Neural cell (in vitro differentiated cells): ENCODE data around the gene MRPS33. TPM values are rescaled to one million over a fixed set of nuclear protein-coding genes. Genes with fewer than 3 reads are reported as not detected.

Experiments used
- H2AFZ ChIP-seq: fragments of 200-600, 300-800 bp; sonication (generic), shearing (Covaris generic); 2 replicates; pipeline ENCODE4 v1.6.0; 2014; ENCODE audit warnings: low read depth, mild to moderate bottlenecking, antibody characterized with exemption, low read length, moderate library complexity
- H3F3A ChIP-seq: fragments of 200-600 bp; shearing (Covaris generic); 2 replicates; pipeline ENCODE4 v1.6.1; 2016; ENCODE audit warnings: mild to moderate bottlenecking, moderate library complexity, mixed read lengths, antibody characterized with exemption, low read length; ENCODE audit not compliant: insufficient read depth, poor library complexity, severe bottlenecking
- H3K27ac ChIP-seq: fragments of 200-600, 300-800 bp; sonication (generic), shearing (Covaris generic); 2 replicates; pipeline ENCODE4 v1.5.1; 2014; ENCODE audit warnings: mild to moderate bottlenecking, low read length, moderate library complexity
- H3K27me3 ChIP-seq: fragments of 300-800, 200-600 bp; sonication (generic), shearing (Covaris generic); 2 replicates; pipeline ENCODE4 v1.6.0; 2014; ENCODE audit warnings: mild to moderate bottlenecking, low read depth, low read length, moderate library complexity; ENCODE audit not compliant: insufficient read depth
- H3K36me3 ChIP-seq: fragments of 300-800, 200-600 bp; sonication (generic), shearing (Covaris generic); 2 replicates; pipeline ENCODE4 v1.5.1; 2014; ENCODE audit warnings: mild to moderate bottlenecking, antibody characterized with exemption, low read length, moderate library complexity; ENCODE audit not compliant: insufficient read depth
- H3K4me2 ChIP-seq: fragments of 300-800, 200-600 bp; sonication (generic), shearing (Covaris generic); 2 replicates; pipeline ENCODE4 v1.6.0; 2014; ENCODE audit warnings: mild to moderate bottlenecking, low read length
- H3K4me3 ChIP-seq: fragments of 300-800, 200-600 bp; sonication (generic), shearing (Covaris generic); 2 replicates; pipeline ENCODE4 v1.5.1; 2014; ENCODE audit warnings: mild to moderate bottlenecking, low read length, moderate library complexity
- H3K79me2 ChIP-seq: fragments of 200-600 bp; shearing (Covaris generic); replicated peaks from 2 replicates; pipeline ENCODE4 v1.6.0; 2014; ENCODE audit warnings: mild to moderate bottlenecking, low read length, moderate library complexity; ENCODE audit not compliant: insufficient read depth
- H3K9ac ChIP-seq: fragments of 300-800, 200-600 bp; sonication (generic), shearing (Covaris generic); 2 replicates; pipeline ENCODE4 v1.6.1; 2016; ENCODE audit warnings: mild to moderate bottlenecking, low read length, mixed read lengths
- H3K9me2 ChIP-seq: fragments of 200-600 bp; shearing (Covaris generic); 2 replicates; pipeline ENCODE4 v1.6.1; 2016; ENCODE audit warnings: mild to moderate bottlenecking, low read length, mixed read lengths; ENCODE audit not compliant: insufficient read depth
- H3K9me3 ChIP-seq: fragments of 200-600, 300-800 bp; sonication (generic), shearing (Covaris generic); 2 replicates; pipeline ENCODE4 v1.6.1; 2016; ENCODE audit warnings: mild to moderate bottlenecking, mixed run types, low read length, moderate library complexity, mixed read lengths
- H4K20me1 ChIP-seq: fragments of 200-600 bp; shearing (Covaris generic); 2 replicates; pipeline ENCODE4 v1.6.1; 2016; ENCODE audit warnings: mild to moderate bottlenecking, mixed run types; ENCODE audit not compliant: insufficient read depth
- CTCF ChIP-seq: fragments of 450-650 bp; IDR thresholded peaks from 2 replicates; pipeline ENCODE4 v1.5.1; 2014; ENCODE audit warnings: antibody characterized with exemption, mild to moderate bottlenecking, moderate library complexity; ENCODE audit not compliant: poor library complexity, severe bottlenecking
- EP300 ChIP-seq: fragments of 450-650 bp; conservative IDR thresholded peaks from 2 replicates; pipeline ENCODE4 v1.6.1; 2014; ENCODE audit warnings: antibody characterized with exemption, mild to moderate bottlenecking, moderate library complexity; ENCODE audit not compliant: poor library complexity, severe bottlenecking
- EZH2 ChIP-seq: fragments of 200-600, 300-800 bp; shearing (Covaris generic), sonication (generic); IDR thresholded peaks from 2 replicates; pipeline ENCODE4 v1.6.1; 2014; ENCODE audit warnings: antibody characterized with exemption, low read length, borderline replicate concordance, mild to moderate bottlenecking; ENCODE audit not compliant: insufficient read depth, poor library complexity, severe bottlenecking
- MXI1 ChIP-seq: fragments of 450-650 bp; conservative IDR thresholded peaks from 2 replicates; pipeline ENCODE4 v1.6.1; 2014; ENCODE audit warnings: antibody characterized with exemption, mild to moderate bottlenecking; ENCODE audit not compliant: poor library complexity, severe bottlenecking
- POLR2AphosphoS5 ChIP-seq: IDR thresholded peaks from 2 replicates; pipeline ENCODE4 v1.6.1; 2012
- RAD21 ChIP-seq: fragments of 450-650 bp; conservative IDR thresholded peaks from 2 replicates; pipeline ENCODE4 v1.6.1; 2014; ENCODE audit warnings: antibody characterized with exemption, mild to moderate bottlenecking, moderate library complexity
- REST ChIP-seq: IDR thresholded peaks from 2 replicates; pipeline ENCODE4 v1.6.1; 2012; ENCODE audit warnings: borderline replicate concordance
- SMC3 ChIP-seq: fragments of 450-650 bp; conservative IDR thresholded peaks from 2 replicates; pipeline ENCODE4 v1.6.1; 2014; ENCODE audit warnings: antibody characterized with exemption, mild to moderate bottlenecking, moderate library complexity; ENCODE audit not compliant: poor library complexity
- TAF1 ChIP-seq: IDR thresholded peaks from 2 replicates; pipeline ENCODE4 v1.6.1; 2012; ENCODE audit warnings: low read depth
- polyA plus RNA-seq: library from polyadenylated mRNA; depleted of rRNA; stranded (reverse); fragments of >200 nt; gene quantifications from 2 replicates; pipeline ENCODE4 v1.2.3, GENCODE V29; 2014

Gene MRPS33
- polyA plus RNA-seq, 1 donor from 2014 or later: 68.5 TPM

GRCh38 chr7:140982508-140982907, 32.2 kb downstream of the MRPS33 start:
- TF ChIP-seq CTCF: no peak
- TF ChIP-seq TAF1: no peak
- no peak for TF ChIP-seq MXI1
- no peak for TF ChIP-seq REST
- TF ChIP-seq EZH2: no peak
- no peak for TF ChIP-seq EP300
- no peak for TF ChIP-seq RAD21
- TF ChIP-seq POLR2AphosphoS5: no peak
- no peak for TF ChIP-seq SMC3
- no peak overlapping the region for H3K9ac ChIP-seq
- H3K36me3 ChIP-seq: no peaks in the 10 kb centered on the region
- H3K27me3 ChIP-seq: no peaks in the 10 kb centered on the region
- no peaks in the 10 kb centered on the region for H3K9me2 ChIP-seq
- H3K9me3 ChIP-seq: no peaks in the 10 kb centered on the region
- no peak overlapping the region for H3K4me2 ChIP-seq
- no peak overlapping the region for H3K27ac ChIP-seq
- no peak overlapping the region for H2AFZ ChIP-seq
- no peak overlapping the region for H3K4me3 ChIP-seq
- H4K20me1 ChIP-seq: no peaks in the 10 kb centered on the region
- no peaks in the 10 kb centered on the region for H3K79me2 ChIP-seq
- no peaks in the 10 kb centered on the region for H3F3A ChIP-seq

- no peaks in the 10 kb centered on the region for H3F3A ChIP-seq
- no peak overlapping the region for H3K4me2 ChIP-seq
- no peaks in the 10 kb centered on the region for H3K79me2 ChIP-seq
- H3K27ac ChIP-seq: no peak overlapping the region
- no peak overlapping the region for H2AFZ ChIP-seq
- H3K9ac ChIP-seq: no peak overlapping the region
- no peaks in the 10 kb centered on the region for H3K9me3 ChIP-seq
- H3K27me3 ChIP-seq: no peaks in the 10 kb centered on the region
- no peaks in the 10 kb centered on the region for H4K20me1 ChIP-seq
- no peaks in the 10 kb centered on the region for H3K36me3 ChIP-seq
- TF ChIP-seq POLR2AphosphoS5 (no peak), REST (no peak), MXI1 (no peak), EZH2 (no peak), RAD21 (no peak), EP300 (no peak), SMC3 (no peak), CTCF (no peak), TAF1 (no peak)
- H3K9me2 ChIP-seq: no peaks in the 10 kb centered on the region
- no peak overlapping the region for H3K4me3 ChIP-seq
Measured at GRCh38 chr7:140981951-140982350, 32.8 kb downstream of the MRPS33 start.
